Prostate gland (tissue), 2 donors: ENCODE data around the gene MAP3K19. TPM values are rescaled to one million over a fixed set of nuclear protein-coding genes. Genes with fewer than 3 reads are reported as not detected.
"Not testable (repeated sequence)": the region's sequence is repeated elsewhere in the genome, so short reads cannot be mapped to it uniquely, and the experiment has no call there.

Experiments used
- DNase-seq: peaks from one replicate; pipeline ENCODE4 v3.0.0-alpha.2; 2019; ENCODE audit warnings: low spot score
- H3K27ac ChIP-seq, 2 donors: fragments of 200-600 bp; sonication (generic); 2 replicates each; pipeline ENCODE4 v1.5.1; 2017 to 2019
- H3K27me3 ChIP-seq: fragments of 200-600 bp; sonication (generic); replicated peaks from 2 replicates; pipeline ENCODE4 v1.5.1; 2019; ENCODE audit not compliant: insufficient read depth
- H3K36me3 ChIP-seq, 2 donors: fragments of 200-600 bp; sonication (generic); 1 replicate in 1 of 2; 2 replicates in 1 of 2; pipeline versions ENCODE4 v1.5.1 to v1.8.1; 2017 to 2019
- H3K4me1 ChIP-seq: fragments of 200-600 bp; sonication (generic); replicated peaks from 2 replicates; pipeline ENCODE4 v1.5.1; 2019
- H3K4me3 ChIP-seq, 2 donors: fragments of 200-600 bp; sonication (generic); 2 replicates each; pipeline ENCODE4 v1.5.1; 2017 to 2019
- H3K9me3 ChIP-seq: fragments of 200-600 bp; sonication (generic); 2 replicates; pipeline ENCODE4 v1.5.1; 2017
- POLR2A ChIP-seq: fragments of 450-650 bp; IDR thresholded peaks from one replicate; pipeline ENCODE4 v1.6.1; 2016; ENCODE audit warnings: antibody characterized with exemption, mild to moderate bottlenecking
- POLR2AphosphoS5 ChIP-seq: sonication (generic); formaldehyde crosslinking; IDR thresholded peaks from one replicate; pipeline ENCODE4 v1.6.1; 2017; ENCODE audit warnings: antibody characterized with exemption
- WGBS: methylation state at CpG from one replicate; pipeline ENCODE4 v1.1.5; 2018; 5-methylcytosine and 5-hydroxymethylcytosine counted together
- intact Hi-C: fragments of 100-400 bp; cut with DNase I; formaldehyde crosslinking; loops from one replicate; pipeline ENCODE4 v1.14.2; 2022
- total RNA-seq, 2 donors: library from RNA; depleted of rRNA; stranded (reverse); fragments of >200 nt; gene quantifications; one replicate each; pipeline ENCODE4 v1.1.0, GENCODE V29; 2016
- TF ChIP-seq, protein P1 (sequence below), 4 experiments: fragments of 200-600 bp in 2 of 4; fragments of 450-650 bp in 2 of 4; sonication (generic) in 2 of 4; IDR thresholded peaks; 1 replicate in 3 of 4; 2 replicates in 1 of 4; pipeline ENCODE4 v1.5.1; 2016 to 2019; ENCODE audit warnings: antibody characterized with exemption in 4 of 4, mild to moderate bottlenecking in 2 of 4, moderate library complexity in 2 of 4

MAP3K19 gene
- total RNA-seq, 2 donors from 2014 or later = 2.7 TPM; not detected in 1

DNA sequence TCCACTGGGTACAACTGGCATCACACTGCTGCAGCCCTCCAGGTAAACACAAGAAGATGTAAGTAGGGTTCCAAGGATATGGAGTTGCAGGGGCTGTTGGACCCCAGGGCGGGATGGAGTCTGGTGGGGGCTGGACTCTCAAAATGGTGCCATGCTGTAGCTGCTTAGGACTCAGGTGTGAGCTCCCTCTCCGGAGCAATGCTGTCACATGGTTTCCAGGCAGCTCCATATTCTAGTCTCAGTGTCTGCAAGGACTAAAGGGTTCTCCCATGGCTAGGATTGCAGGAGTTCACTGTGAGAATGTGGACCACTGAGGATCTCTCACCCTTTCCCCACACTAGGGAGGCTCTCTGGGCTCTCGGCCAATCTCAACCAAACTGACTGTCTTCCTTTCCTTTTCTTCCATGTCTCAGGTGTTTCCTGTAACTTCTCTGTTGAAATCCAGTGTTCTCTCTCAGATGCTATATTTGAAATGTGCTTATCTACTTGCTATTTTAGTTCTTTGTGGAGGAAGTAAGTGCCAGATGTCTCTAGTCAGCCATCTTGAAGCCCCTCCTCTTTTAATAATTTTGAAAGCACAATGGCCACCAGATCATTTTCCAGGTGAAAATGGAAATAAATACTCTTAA, 71.1 kb downstream of the MAP3K19 start:
- Histone ChIP-seq H3K27me3 (no peaks in the 10 kb centered on the region), H3K36me3 (no peaks in the 10 kb centered on the region), H3K9me3 (no peaks in the 10 kb centered on the region), H3K4me1 (no peaks in the 10 kb centered on the region), H3K27ac (no peak overlapping the region), H3K4me3 (no peak overlapping the region)
- 70% methylated on average over 3 of the region's 3 CpGs for WGBS
- DNase-seq = no peak
- intact Hi-C loops = no loop called here
- TF ChIP-seq POLR2A = no peak

DNA sequence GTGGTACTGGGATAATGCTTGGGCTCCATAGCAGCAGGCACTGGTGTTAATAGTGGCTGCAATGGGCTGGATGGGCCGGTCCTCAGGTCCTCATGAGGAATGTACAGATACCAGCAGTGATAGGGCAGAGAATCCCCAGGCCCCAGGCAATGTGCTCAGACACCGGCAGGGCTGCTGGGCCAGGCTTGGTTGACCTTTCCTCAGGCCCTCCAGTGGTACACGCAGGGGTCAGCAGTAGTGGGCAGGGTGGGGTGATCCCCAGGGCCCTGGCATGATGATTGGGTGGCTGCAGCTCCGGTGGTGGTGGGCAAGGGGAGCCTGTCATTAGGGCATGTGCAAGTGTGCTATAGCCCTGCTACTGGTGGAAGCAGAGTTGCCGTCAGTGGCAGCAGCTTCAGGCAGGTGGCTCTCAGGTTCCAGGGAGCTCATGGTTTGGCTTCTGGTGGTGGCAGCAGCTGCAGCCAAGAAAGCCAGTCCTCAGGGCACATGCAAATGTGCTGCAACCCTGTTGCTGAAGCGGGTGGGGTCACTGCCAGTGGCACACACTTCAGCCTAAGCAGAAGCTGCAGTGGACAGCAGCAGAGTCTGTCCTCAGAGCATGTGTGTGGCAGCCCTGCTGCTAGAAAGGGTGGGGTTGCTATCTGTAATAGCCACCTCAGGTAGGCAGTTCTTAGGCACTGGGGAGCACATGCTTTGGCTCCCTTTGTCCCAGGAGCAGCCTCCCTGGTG, 71.8 kb downstream of the MAP3K19 start:
- Histone ChIP-seq H3K9me3 (no peaks in the 10 kb centered on the region), H3K27ac (no peak overlapping the region), H3K4me1 (no peaks in the 10 kb centered on the region), H3K4me3 (no peak overlapping the region), H3K27me3 (no peaks in the 10 kb centered on the region), H3K36me3 (no peaks in the 10 kb centered on the region)
- no peak for DNase-seq
- 85% methylated on average over 6 of the region's 6 CpGs for WGBS
- intact Hi-C loops = no loop called here
- TF ChIP-seq, protein P1, sequence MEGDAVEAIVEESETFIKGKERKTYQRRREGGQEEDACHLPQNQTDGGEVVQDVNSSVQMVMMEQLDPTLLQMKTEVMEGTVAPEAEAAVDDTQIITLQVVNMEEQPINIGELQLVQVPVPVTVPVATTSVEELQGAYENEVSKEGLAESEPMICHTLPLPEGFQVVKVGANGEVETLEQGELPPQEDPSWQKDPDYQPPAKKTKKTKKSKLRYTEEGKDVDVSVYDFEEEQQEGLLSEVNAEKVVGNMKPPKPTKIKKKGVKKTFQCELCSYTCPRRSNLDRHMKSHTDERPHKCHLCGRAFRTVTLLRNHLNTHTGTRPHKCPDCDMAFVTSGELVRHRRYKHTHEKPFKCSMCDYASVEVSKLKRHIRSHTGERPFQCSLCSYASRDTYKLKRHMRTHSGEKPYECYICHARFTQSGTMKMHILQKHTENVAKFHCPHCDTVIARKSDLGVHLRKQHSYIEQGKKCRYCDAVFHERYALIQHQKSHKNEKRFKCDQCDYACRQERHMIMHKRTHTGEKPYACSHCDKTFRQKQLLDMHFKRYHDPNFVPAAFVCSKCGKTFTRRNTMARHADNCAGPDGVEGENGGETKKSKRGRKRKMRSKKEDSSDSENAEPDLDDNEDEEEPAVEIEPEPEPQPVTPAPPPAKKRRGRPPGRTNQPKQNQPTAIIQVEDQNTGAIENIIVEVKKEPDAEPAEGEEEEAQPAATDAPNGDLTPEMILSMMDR (IDR thresholded peaks at IDR 0.05) = no peak
- TF ChIP-seq POLR2AphosphoS5 = no peak
- TF ChIP-seq POLR2A = no peak

DNA sequence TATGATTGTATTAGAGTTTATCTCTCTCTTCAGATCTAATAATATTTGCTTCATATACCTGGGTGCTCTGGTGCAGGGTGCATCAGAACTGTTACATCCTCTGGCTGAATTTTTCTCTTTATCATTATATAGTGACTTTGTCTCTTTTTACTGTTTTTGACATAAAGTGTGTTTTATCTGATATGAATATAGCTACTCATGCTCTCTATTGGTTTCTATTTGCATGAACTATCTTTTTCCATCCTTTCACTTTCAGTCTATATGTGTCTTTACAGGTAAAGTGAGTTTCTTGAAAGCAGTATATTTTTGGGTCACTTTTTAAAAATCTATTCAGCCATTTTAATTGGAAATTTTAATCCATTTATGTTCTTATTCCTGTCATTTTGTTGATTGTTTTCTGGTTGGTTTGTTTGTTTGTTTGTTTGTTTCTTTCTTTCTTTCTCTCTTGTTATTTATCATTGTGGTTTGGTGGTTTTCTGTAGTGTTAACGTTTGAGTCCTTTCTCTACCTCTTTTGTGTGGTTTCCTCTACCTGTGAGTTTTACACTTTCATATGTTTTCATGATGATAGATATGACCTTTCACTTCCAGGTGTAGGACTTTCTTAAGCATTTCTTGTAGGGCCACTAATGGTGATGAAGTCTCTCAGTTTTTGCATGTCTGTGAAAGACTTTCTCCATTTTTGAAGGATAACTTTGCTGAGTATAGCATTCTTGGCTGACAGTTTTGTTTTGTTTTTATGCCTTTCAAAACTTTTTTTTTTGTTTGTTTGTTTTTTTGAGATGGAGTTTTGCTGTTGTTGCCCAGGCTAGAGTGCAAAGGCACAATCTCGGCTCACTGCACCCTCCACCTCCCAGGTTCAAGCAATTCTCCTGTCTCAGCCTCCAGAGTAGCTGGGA, 73.8 kb downstream of the MAP3K19 start:
- TF ChIP-seq POLR2A (no peak), POLR2AphosphoS5 (no peak)
- TF ChIP-seq, protein P1 (IDR thresholded peaks at IDR 0.05) = no peak
- H3K4me1 ChIP-seq = no peaks in the 10 kb centered on the region
- no peaks in the 10 kb centered on the region for H3K27me3 ChIP-seq
- no peak overlapping the region for H3K4me3 ChIP-seq
- intact Hi-C loops = no loop called here
- no peaks in the 10 kb centered on the region for H3K9me3 ChIP-seq
- no peak for DNase-seq
- WGBS = 93% methylated on average over 2 of the region's 2 CpGs
- no peaks in the 10 kb centered on the region for H3K36me3 ChIP-seq
- no peak overlapping the region for H3K27ac ChIP-seq

DNA sequence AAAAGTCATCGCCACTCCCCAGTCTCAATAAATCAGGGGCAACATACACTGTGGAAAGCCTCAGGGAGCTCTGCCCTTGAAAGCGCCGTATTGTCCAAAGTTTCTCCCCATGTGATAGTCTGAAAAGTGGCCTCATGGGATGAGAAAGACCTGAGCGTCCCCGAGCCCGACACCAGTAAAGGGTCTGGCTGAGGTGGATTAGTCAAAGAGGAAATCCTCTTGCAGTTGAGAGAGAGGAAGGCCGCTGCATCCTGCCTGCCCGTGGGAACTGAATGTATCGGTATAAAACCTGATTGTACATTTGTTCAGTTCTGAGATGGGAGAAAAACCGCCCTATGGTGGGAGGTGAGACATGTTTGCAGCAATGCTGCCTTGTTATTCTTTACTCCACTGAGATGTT, 80.1 kb downstream of the MAP3K19 start:
- H3K4me3 ChIP-seq, H3K27me3 ChIP-seq, H3K27ac ChIP-seq, intact Hi-C loops, DNase-seq, H3K36me3 ChIP-seq, H3K9me3 ChIP-seq, H3K4me1 ChIP-seq: not testable (repeated sequence)
- WGBS = 81% methylated on average over 10 of the region's 10 CpGs

DNA sequence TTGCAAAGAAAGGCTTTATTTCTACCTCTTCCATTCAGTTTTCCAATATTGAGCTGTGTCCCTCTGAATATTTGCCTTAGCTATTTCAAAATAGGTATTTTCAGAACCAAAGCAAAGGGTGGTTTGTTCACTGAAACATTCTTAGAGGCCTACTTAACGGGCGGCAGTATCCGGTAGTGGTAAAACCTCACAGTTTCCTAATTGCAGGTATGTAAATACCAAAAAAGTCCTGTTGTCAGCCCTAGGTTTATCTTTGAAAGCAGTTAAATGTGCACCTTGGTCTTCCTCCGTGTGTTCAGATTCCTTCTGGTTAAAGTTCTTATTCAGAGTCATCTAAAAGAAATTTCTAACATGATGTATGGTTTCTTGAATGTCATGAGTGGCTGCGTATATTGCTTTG, 89.8 kb downstream of the MAP3K19 start:
- no peak for DNase-seq
- intact Hi-C loops = no loop called here
- Histone ChIP-seq H3K27ac (no peak overlapping the region), H3K36me3 (peaks cover 0 to 8% of the 10 kb centered on the region in 2 donors), H3K4me1 (no peaks in the 10 kb centered on the region), H3K9me3 (no peaks in the 10 kb centered on the region), H3K4me3 (no peak overlapping the region), H3K27me3 (no peaks in the 10 kb centered on the region)
- no peak for TF ChIP-seq POLR2AphosphoS5
- no peak for TF ChIP-seq POLR2A
- TF ChIP-seq, protein P1 (IDR thresholded peaks at IDR 0.05) = no peak
- WGBS = 89% methylated on average over 5 of the region's 5 CpGs
